HEK293 (cell line): ENCODE measurements around the gene ARX.

Experiments used
- GLI4 ChIP-seq: fragments of 450-650 bp; formaldehyde crosslinking; IDR thresholded peaks from 2 replicates; pipeline ENCODE4 v1.5.1; 2016; ENCODE audit warnings: missing biosample characterization, missing genetic modification characterization
- SP2 ChIP-seq: fragments of 450-650 bp; formaldehyde crosslinking; IDR thresholded peaks from 2 replicates; pipeline ENCODE4 v1.5.1; 2016; ENCODE audit warnings: missing biosample characterization, missing genetic modification characterization
- YY1 ChIP-seq: fragments of 450-650 bp; formaldehyde crosslinking; IDR thresholded peaks from 2 replicates; pipeline ENCODE4 v1.5.1; 2018; ENCODE audit warnings: missing biosample characterization, missing genetic modification characterization
- ZBTB11 ChIP-seq: fragments of 450-650 bp; formaldehyde crosslinking; conservative IDR thresholded peaks from 2 replicates; pipeline ENCODE4 v1.5.1; 2016; ENCODE audit warnings: low read depth, missing biosample characterization, missing genetic modification characterization
- ZBTB21 ChIP-seq: fragments of 450-650 bp; formaldehyde crosslinking; IDR thresholded peaks from 2 replicates; pipeline ENCODE4 v1.5.1; 2017; ENCODE audit warnings: missing biosample characterization, missing genetic modification characterization
- ZFP37 ChIP-seq: fragments of 450-650 bp; formaldehyde crosslinking; IDR thresholded peaks from 2 replicates; pipeline ENCODE4 v1.5.1; 2016; ENCODE audit warnings: missing biosample characterization, missing genetic modification characterization
- ZNF366 ChIP-seq: fragments of 450-650 bp; formaldehyde crosslinking; conservative IDR thresholded peaks from 2 replicates; pipeline ENCODE4 v1.5.1; 2016; ENCODE audit warnings: missing biosample characterization, missing genetic modification characterization
- ZNF530 ChIP-seq: fragments of 450-650 bp; formaldehyde crosslinking; IDR thresholded peaks from 2 replicates; pipeline ENCODE4 v1.5.1; 2016; ENCODE audit warnings: low read depth, missing biosample characterization, missing genetic modification characterization
- ZNF580 ChIP-seq: fragments of 450-650 bp; formaldehyde crosslinking; IDR thresholded peaks from 2 replicates; pipeline ENCODE4 v1.5.1; 2016; ENCODE audit warnings: missing biosample characterization, missing genetic modification characterization
- TF ChIP-seq, protein P1 (sequence below): fragments of 450-650 bp; formaldehyde crosslinking; IDR thresholded peaks from 2 replicates; pipeline ENCODE4 v1.5.1; 2016; ENCODE audit warnings: missing biosample characterization, missing genetic modification characterization
- TF ChIP-seq, protein P2 (sequence below): fragments of 450-650 bp; formaldehyde crosslinking; IDR thresholded peaks from 2 replicates; pipeline ENCODE4 v1.5.1; 2016; ENCODE audit warnings: missing biosample characterization, missing genetic modification characterization, low read depth

GRCh38 chrX:25012433-25012735, 3.4 kb downstream of the ARX start:
- TF ChIP-seq, protein P1, sequence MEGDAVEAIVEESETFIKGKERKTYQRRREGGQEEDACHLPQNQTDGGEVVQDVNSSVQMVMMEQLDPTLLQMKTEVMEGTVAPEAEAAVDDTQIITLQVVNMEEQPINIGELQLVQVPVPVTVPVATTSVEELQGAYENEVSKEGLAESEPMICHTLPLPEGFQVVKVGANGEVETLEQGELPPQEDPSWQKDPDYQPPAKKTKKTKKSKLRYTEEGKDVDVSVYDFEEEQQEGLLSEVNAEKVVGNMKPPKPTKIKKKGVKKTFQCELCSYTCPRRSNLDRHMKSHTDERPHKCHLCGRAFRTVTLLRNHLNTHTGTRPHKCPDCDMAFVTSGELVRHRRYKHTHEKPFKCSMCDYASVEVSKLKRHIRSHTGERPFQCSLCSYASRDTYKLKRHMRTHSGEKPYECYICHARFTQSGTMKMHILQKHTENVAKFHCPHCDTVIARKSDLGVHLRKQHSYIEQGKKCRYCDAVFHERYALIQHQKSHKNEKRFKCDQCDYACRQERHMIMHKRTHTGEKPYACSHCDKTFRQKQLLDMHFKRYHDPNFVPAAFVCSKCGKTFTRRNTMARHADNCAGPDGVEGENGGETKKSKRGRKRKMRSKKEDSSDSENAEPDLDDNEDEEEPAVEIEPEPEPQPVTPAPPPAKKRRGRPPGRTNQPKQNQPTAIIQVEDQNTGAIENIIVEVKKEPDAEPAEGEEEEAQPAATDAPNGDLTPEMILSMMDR, result no peak
- TF ChIP-seq SP2 (tag by site-specific recombination), result no peak
- no peak for TF ChIP-seq ZNF580 (tag by site-specific recombination)
- no peak for TF ChIP-seq GLI4
- TF ChIP-seq YY1, result no peak
- TF ChIP-seq ZBTB11 (tag by site-specific recombination), result no peak
- TF ChIP-seq ZFP37, result no peak
- no peak for TF ChIP-seq ZNF530
- no peak for TF ChIP-seq ZNF366 (tag by site-specific recombination)
- no peak for TF ChIP-seq ZBTB21 (tag by site-specific recombination)
- TF ChIP-seq, protein P2, sequence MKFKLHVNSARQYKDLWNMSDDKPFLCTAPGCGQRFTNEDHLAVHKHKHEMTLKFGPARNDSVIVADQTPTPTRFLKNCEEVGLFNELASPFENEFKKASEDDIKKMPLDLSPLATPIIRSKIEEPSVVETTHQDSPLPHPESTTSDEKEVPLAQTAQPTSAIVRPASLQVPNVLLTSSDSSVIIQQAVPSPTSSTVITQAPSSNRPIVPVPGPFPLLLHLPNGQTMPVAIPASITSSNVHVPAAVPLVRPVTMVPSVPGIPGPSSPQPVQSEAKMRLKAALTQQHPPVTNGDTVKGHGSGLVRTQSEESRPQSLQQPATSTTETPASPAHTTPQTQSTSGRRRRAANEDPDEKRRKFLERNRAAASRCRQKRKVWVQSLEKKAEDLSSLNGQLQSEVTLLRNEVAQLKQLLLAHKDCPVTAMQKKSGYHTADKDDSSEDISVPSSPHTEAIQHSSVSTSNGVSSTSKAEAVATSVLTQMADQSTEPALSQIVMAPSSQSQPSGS (tag by site-specific recombination), result no peak
